ENCODE measurements around the gene ZNF787. TPM values are rescaled to one million over a fixed set of nuclear protein-coding genes. Genes with fewer than 3 reads are reported as not detected.

Gene ZNF787
- total and polyA plus RNA-seq, 10 donors, result 16.6 to 53.8 (median 30.9) TPM

GRCh38 chr19:56126983-56127780, 6.1 kb upstream of the ZNF787 start:
- 80 to 91% (median 85%) methylated on average over 19 of the region's 19 CpGs for WGBS, 5 donors
- Histone ChIP-seq H3K27me3 (replicated peaks in 1 of 7) (no peaks in the 10 kb centered on the region), H3K27ac (no peak overlapping the region), H3K4me3 (no peak overlapping the region), H3K4me1 (peaks cover 0 to 5% (median 2%) of the 10 kb centered on the region in 6 donors), H3K9me3 (no peaks in the 10 kb centered on the region), H3K36me3 (no peaks in the 10 kb centered on the region)
- TF ChIP-seq CTCF (IDR thresholded peaks at IDR 0.05 in 8 of 11, conservative IDR thresholded peaks at IDR 0.05 in 3 of 11) (no peak), POLR2A (IDR thresholded peaks at IDR 0.05) (no peak), POLR2AphosphoS5 (IDR thresholded peaks at IDR 0.05) (no peak)
- DNase-seq, result no peak
- intact Hi-C loops (cut with DNase I; ENCODE audit: low total_unique reads), result no loop called here

GRCh38 chr19:56125806-56126590, 4.9 kb upstream of the ZNF787 start:
- Histone ChIP-seq H3K4me1 (peaks cover 4 to 12% (median 10%) of the 10 kb centered on the region in 6 donors), H3K9me3 (no peaks in the 10 kb centered on the region), H3K27me3 (replicated peaks in 1 of 7) (no peaks in the 10 kb centered on the region), H3K27ac (no peak overlapping the region), H3K4me3 (no peak overlapping the region), H3K36me3 (no peaks in the 10 kb centered on the region)
- no peak for DNase-seq
- TF ChIP-seq CTCF (IDR thresholded peaks at IDR 0.05 in 8 of 11, conservative IDR thresholded peaks at IDR 0.05 in 3 of 11), result no peak
- no peak for TF ChIP-seq POLR2A (IDR thresholded peaks at IDR 0.05)
- TF ChIP-seq POLR2AphosphoS5 (IDR thresholded peaks at IDR 0.05), result no peak
- intact Hi-C loops (cut with DNase I; ENCODE audit: low total_unique reads), result no loop called here
- WGBS, 5 donors, result 71 to 81% (median 79%) methylated on average over 16 of the region's 16 CpGs

- Histone ChIP-seq H3K36me3 (no peaks in the 10 kb centered on the region), H3K4me3 (no peak overlapping the region), H3K27me3 (replicated peaks in 1 of 7) (no peaks in the 10 kb centered on the region), H3K4me1 (peaks cover 8 to 21% (median 18%) of the 10 kb centered on the region in 6 donors), H3K27ac (no peak overlapping the region), H3K9me3 (no peaks in the 10 kb centered on the region)
- WGBS, 5 donors, result 79 to 85% (median 83%) methylated on average over 4 of the region's 4 CpGs
- DNase-seq, result no peak
- intact Hi-C loops (cut with DNase I; ENCODE audit: low total_unique reads), result no loop called here
- no peak for TF ChIP-seq CTCF (IDR thresholded peaks at IDR 0.05 in 8 of 11, conservative IDR thresholded peaks at IDR 0.05 in 3 of 11)
- no peak for TF ChIP-seq POLR2A (IDR thresholded peaks at IDR 0.05)
- no peak for TF ChIP-seq POLR2AphosphoS5 (IDR thresholded peaks at IDR 0.05)
Observed at GRCh38 chr19:56124578-56124977, 3.5 kb upstream of the ZNF787 start.

All from spleen (tissue), 11 donors.